ENCODE measurements around the gene CPEB3.

The CPEB3 gene

GRCh38 chr10:92108747-92109146 lies 182.1 kb downstream of the CPEB3 start:
- H3K9me3 ChIP-seq (ENCODE audit: control insufficient read depth, low read length), result no peaks in the 10 kb centered on the region

GRCh38 chr10:92108120-92108519 lies 182.8 kb downstream of the CPEB3 start:
- no peak overlapping the region for H3K4me3 ChIP-seq (ENCODE audit: low read length)
- H3K27me3 ChIP-seq (ENCODE audit: control insufficient read depth, insufficient read depth, low read length), result no peaks in the 10 kb centered on the region
- H3K4me1 ChIP-seq (ENCODE audit: control insufficient read depth, insufficient read depth, low read length), result peaks cover 4% of the 10 kb centered on the region
- H3K9ac ChIP-seq (ENCODE audit: low read length), result no peak overlapping the region
- H3K9me3 ChIP-seq (ENCODE audit: control insufficient read depth, low read length), result no peaks in the 10 kb centered on the region
- H3K36me3 ChIP-seq (ENCODE audit: control insufficient read depth, insufficient read depth, low read length), result no peaks in the 10 kb centered on the region

More at GRCh38 chr10:92108747-92109146, 182.1 kb downstream of the CPEB3 start:
- Histone ChIP-seq H3K36me3 (ENCODE audit: control insufficient read depth, insufficient read depth, low read length) (no peaks in the 10 kb centered on the region), H3K4me1 (ENCODE audit: control insufficient read depth, insufficient read depth, low read length) (peaks cover 4% of the 10 kb centered on the region), H3K4me3 (ENCODE audit: low read length) (no peak overlapping the region), H3K27me3 (ENCODE audit: control insufficient read depth, insufficient read depth, low read length) (no peaks in the 10 kb centered on the region), H3K9ac (ENCODE audit: low read length) (no peak overlapping the region)

DNA sequence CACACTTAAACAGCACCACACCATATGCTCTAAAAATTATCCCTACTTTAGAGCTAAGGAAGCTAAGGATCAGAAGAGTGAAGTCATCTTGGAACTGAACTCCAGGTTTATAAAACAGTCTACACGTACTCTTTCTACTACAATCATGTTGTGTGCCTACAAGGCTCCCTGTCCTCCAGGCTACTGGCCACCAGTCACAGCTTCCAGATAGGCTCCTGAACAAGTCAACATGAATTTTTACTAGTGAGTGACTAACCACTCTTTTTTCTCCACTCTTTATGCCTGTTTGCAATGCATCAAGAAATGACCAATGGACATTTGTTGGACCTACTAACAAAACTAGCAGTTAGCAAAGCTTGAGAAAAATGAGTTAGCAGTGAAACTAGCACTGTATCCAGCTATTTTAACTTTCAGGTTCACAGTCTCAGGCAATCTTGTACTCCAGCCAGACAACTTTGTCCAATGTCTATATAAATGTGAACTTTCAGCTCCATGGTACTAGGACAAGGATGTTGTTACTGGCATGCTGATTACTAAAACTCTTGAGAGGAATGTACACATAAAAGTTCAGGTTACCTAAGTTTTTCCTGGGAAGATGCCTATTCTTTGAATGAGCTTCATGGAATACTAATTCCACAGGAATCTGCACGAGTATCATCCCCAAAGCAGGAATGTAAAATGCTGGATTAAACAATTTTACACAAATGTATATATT lies 187.3 kb downstream of the CPEB3 start:
- Histone ChIP-seq H3K9ac (ENCODE audit: low read length) (no peak overlapping the region), H3K9me3 (ENCODE audit: control insufficient read depth, low read length) (no peaks in the 10 kb centered on the region), H3K4me1 (ENCODE audit: control insufficient read depth, insufficient read depth, low read length) (peaks cover 4% of the 10 kb centered on the region), H3K36me3 (ENCODE audit: control insufficient read depth, insufficient read depth, low read length) (no peaks in the 10 kb centered on the region), H3K27me3 (ENCODE audit: control insufficient read depth, insufficient read depth, low read length) (no peaks in the 10 kb centered on the region), H3K4me3 (ENCODE audit: low read length) (no peak overlapping the region)

- Histone ChIP-seq H3K4me3 (ENCODE audit: low read length) (no peak overlapping the region), H3K4me1 (ENCODE audit: control insufficient read depth, insufficient read depth, low read length) (peaks cover 4% of the 10 kb centered on the region), H3K9me3 (ENCODE audit: control insufficient read depth, low read length) (no peaks in the 10 kb centered on the region), H3K36me3 (ENCODE audit: control insufficient read depth, insufficient read depth, low read length) (no peaks in the 10 kb centered on the region), H3K9ac (ENCODE audit: low read length) (no peak overlapping the region), H3K27me3 (ENCODE audit: control insufficient read depth, insufficient read depth, low read length) (no peaks in the 10 kb centered on the region)
Measured at GRCh38 chr10:92102601-92103213, 188.2 kb downstream of the CPEB3 start.

GRCh38 chr10:92094960-92095359 lies 195.9 kb downstream of the CPEB3 start:
- Histone ChIP-seq H3K9me3 (ENCODE audit: control insufficient read depth, low read length) (no peaks in the 10 kb centered on the region), H3K27me3 (ENCODE audit: control insufficient read depth, insufficient read depth, low read length) (no peaks in the 10 kb centered on the region)

DNA sequence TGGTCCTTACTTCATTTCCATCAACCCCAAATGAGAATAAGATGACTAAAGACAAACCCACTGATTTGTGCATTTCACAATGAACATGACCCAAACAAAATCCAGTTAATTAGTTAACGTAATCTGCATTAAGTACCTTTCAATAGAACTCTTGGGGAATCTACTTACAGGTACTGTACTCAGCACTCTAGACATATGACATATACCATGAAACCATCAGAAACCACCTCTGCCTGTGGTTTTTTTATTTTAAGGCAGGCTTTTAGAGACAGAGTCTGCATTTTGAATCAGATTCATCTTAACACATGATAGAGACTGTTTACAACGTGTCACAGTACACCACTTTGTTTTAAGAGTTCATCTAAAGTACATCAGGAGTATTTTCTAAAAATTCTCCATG lies 198.9 kb downstream of the CPEB3 start:
- Histone ChIP-seq H3K9ac (ENCODE audit: low read length) (no peak overlapping the region), H3K4me3 (ENCODE audit: low read length) (no peak overlapping the region), H3K27me3 (ENCODE audit: control insufficient read depth, insufficient read depth, low read length) (no peaks in the 10 kb centered on the region), H3K36me3 (ENCODE audit: control insufficient read depth, insufficient read depth, low read length) (no peaks in the 10 kb centered on the region), H3K4me1 (ENCODE audit: control insufficient read depth, insufficient read depth, low read length) (peaks cover 6% of the 10 kb centered on the region), H3K9me3 (ENCODE audit: control insufficient read depth, low read length) (no peaks in the 10 kb centered on the region)

More at GRCh38 chr10:92094960-92095359, 195.9 kb downstream of the CPEB3 start:
- Histone ChIP-seq H3K36me3 (ENCODE audit: control insufficient read depth, insufficient read depth, low read length) (no peaks in the 10 kb centered on the region), H3K4me1 (ENCODE audit: control insufficient read depth, insufficient read depth, low read length) (no peaks in the 10 kb centered on the region), H3K9ac (ENCODE audit: low read length) (no peak overlapping the region), H3K4me3 (ENCODE audit: low read length) (no peak overlapping the region)

DNA sequence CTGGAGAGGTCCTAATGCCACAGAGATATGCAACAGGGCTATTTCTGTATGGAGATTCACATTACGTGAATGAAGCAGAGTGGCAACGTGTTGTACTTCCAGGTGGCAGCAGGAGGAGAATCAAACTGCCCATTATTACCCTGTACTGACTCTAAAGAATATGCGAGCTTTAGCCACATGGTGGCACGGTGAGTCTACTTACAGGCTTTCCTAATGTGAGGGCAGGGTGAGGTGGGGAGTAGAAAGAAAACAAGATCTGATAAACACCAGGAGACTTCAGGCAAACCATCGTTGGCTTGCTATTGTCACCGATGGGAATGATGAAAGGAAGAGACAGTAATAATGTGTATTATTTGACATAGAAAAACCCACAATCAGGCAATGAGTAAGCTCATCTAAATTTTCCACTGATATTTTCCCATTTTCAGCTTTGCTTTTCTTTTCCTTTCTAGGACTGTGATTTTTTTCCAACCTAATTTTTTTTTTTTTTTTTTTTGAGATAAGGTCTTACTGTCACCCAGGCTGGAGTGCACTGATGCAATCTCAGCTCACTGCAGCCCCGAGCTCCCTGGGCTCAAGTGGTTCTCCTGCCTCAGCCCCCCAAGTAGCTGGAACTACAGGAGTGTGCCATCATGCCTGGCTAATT lies 203.0 kb downstream of the CPEB3 start:
- Histone ChIP-seq H3K4me3 (ENCODE audit: low read length) (no peak overlapping the region), H3K4me1 (ENCODE audit: control insufficient read depth, insufficient read depth, low read length) (peaks cover 6% of the 10 kb centered on the region), H3K9ac (ENCODE audit: low read length) (no peak overlapping the region), H3K36me3 (ENCODE audit: control insufficient read depth, insufficient read depth, low read length) (no peaks in the 10 kb centered on the region), H3K27me3 (ENCODE audit: control insufficient read depth, insufficient read depth, low read length) (no peaks in the 10 kb centered on the region), H3K9me3 (ENCODE audit: control insufficient read depth, low read length) (no peaks in the 10 kb centered on the region)

DNA sequence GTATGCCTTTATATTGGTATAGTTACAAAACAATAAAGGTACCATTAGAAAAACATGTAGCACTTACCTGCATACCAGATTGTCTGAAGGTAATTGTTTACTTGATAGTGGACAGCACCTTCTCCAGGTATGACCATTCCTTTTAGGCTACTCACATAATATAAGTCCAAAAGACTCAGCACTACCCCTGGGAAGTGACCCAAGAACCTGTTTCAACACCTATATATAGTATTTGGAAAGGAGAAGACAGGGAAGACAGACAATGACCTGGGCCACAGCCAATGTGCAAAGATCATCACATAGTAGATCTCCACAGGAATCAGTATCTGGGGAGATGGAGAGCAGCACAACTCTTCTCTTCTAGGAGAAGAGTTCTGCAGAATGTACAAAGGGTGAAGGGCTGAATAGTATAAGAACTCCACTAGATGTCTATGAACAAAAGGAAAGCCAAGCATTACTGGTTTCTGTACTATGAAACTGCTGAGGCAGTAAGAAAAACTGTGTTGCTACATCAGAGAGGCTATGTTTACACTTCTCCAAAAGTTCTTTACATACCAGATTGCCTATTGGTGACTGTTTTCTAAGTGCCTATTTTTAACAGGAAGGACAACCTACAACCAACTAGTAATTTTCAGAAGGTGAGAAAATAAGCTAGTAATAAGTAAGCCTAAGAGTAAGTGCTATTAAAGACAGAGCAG lies 208.1 kb downstream of the CPEB3 start:
- Histone ChIP-seq H3K4me1 (ENCODE audit: control insufficient read depth, insufficient read depth, low read length) (peaks cover 3% of the 10 kb centered on the region), H3K9me3 (ENCODE audit: control insufficient read depth, low read length) (no peaks in the 10 kb centered on the region), H3K27me3 (ENCODE audit: control insufficient read depth, insufficient read depth, low read length) (no peaks in the 10 kb centered on the region), H3K9ac (ENCODE audit: low read length) (no peak overlapping the region), H3K4me3 (ENCODE audit: low read length) (no peak overlapping the region), H3K36me3 (ENCODE audit: control insufficient read depth, insufficient read depth, low read length) (no peaks in the 10 kb centered on the region)

GRCh38 chr10:92081641-92082040 lies 209.2 kb downstream of the CPEB3 start:
- H3K9ac ChIP-seq (ENCODE audit: low read length), result no peak overlapping the region
- no peaks in the 10 kb centered on the region for H3K9me3 ChIP-seq (ENCODE audit: control insufficient read depth, low read length)
- H3K36me3 ChIP-seq (ENCODE audit: control insufficient read depth, insufficient read depth, low read length), result no peaks in the 10 kb centered on the region
- H3K4me1 ChIP-seq (ENCODE audit: control insufficient read depth, insufficient read depth, low read length), result no peaks in the 10 kb centered on the region
- H3K27me3 ChIP-seq (ENCODE audit: control insufficient read depth, insufficient read depth, low read length), result no peaks in the 10 kb centered on the region
- no peak overlapping the region for H3K4me3 ChIP-seq (ENCODE audit: low read length)

GRCh38 chr10:92080244-92080643 lies 210.6 kb downstream of the CPEB3 start:
- Histone ChIP-seq H3K9ac (ENCODE audit: low read length) (no peak overlapping the region), H3K27me3 (ENCODE audit: control insufficient read depth, insufficient read depth, low read length) (no peaks in the 10 kb centered on the region), H3K36me3 (ENCODE audit: control insufficient read depth, insufficient read depth, low read length) (no peaks in the 10 kb centered on the region)

GRCh38 chr10:92079003-92079402 lies 211.9 kb downstream of the CPEB3 start:
- no peaks in the 10 kb centered on the region for H3K36me3 ChIP-seq (ENCODE audit: control insufficient read depth, insufficient read depth, low read length)
- H3K9ac ChIP-seq (ENCODE audit: low read length), result no peak overlapping the region
- no peak overlapping the region for H3K4me3 ChIP-seq (ENCODE audit: low read length)
- no peaks in the 10 kb centered on the region for H3K9me3 ChIP-seq (ENCODE audit: control insufficient read depth, low read length)
- no peaks in the 10 kb centered on the region for H3K27me3 ChIP-seq (ENCODE audit: control insufficient read depth, insufficient read depth, low read length)
- no peaks in the 10 kb centered on the region for H3K4me1 ChIP-seq (ENCODE audit: control insufficient read depth, insufficient read depth, low read length)

More at GRCh38 chr10:92080244-92080643, 210.6 kb downstream of the CPEB3 start:
- Histone ChIP-seq H3K4me1 (ENCODE audit: control insufficient read depth, insufficient read depth, low read length) (no peaks in the 10 kb centered on the region), H3K9me3 (ENCODE audit: control insufficient read depth, low read length) (no peaks in the 10 kb centered on the region), H3K4me3 (ENCODE audit: low read length) (no peak overlapping the region)

DNA sequence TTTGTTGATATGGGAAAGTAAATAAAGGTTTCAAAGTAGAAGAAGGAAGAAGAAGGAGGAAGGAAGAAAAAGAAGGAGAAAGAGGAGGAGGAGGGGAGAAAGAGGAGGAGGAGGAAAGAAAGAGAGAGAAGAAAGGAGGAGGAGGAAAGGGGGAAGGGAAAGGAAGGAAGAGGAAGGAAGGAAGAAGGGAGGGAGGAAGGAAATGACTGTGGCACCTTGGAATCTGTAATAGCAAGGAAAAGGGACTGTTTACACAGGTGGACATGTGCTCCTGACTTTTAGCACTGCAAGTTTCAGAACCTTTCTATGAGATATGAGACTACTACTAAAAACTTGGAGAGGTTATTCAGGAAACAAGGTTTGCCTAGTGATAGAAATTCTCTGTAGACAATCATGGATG lies 214.2 kb downstream of the CPEB3 start:
- Histone ChIP-seq H3K9me3 (ENCODE audit: control insufficient read depth, low read length) (no peaks in the 10 kb centered on the region), H3K36me3 (ENCODE audit: control insufficient read depth, insufficient read depth, low read length) (no peaks in the 10 kb centered on the region), H3K4me3 (ENCODE audit: low read length) (no peak overlapping the region), H3K9ac (ENCODE audit: low read length) (no peak overlapping the region), H3K4me1 (ENCODE audit: control insufficient read depth, insufficient read depth, low read length) (no peaks in the 10 kb centered on the region), H3K27me3 (ENCODE audit: control insufficient read depth, insufficient read depth, low read length) (no peaks in the 10 kb centered on the region)
